HK-2 (cell line): ENCODE data around the gene LPAR5.

Experiments used
- DNase-seq: peaks from one replicate; pipeline ENCODE4 v3.0.0-alpha.2; 2018; ENCODE audit not compliant: unreplicated experiment

The LPAR5 gene

GRCh38 chr12:6638305-6638704, 2.5 kb upstream of the LPAR5 start:
- DNase-seq, result no peak

- DNase-seq, result no peak
Measured at GRCh38 chr12:6635375-6635855, 344 bp downstream of the LPAR5 start.

GRCh38 chr12:6632026-6632983, 3.5 kb downstream of the LPAR5 start:
- peak; percentile 37 for DNase-seq

- no peak for DNase-seq
Measured at GRCh38 chr12:6631549-6631961, 4.2 kb downstream of the LPAR5 start.

GRCh38 chr12:6630736-6631135, 5.0 kb downstream of the LPAR5 start:
- no peak for DNase-seq

GRCh38 chr12:6627616-6628015, 8.1 kb downstream of the LPAR5 start:
- no peak for DNase-seq

- no peak for DNase-seq
Measured at GRCh38 chr12:6626654-6627283, 9.0 kb downstream of the LPAR5 start.

GRCh38 chr12:6620885-6621274, 14.9 kb downstream of the LPAR5 start:
- DNase-seq, result no peak

GRCh38 chr12:6620137-6620884, 15.4 kb downstream of the LPAR5 start:
- no peak for DNase-seq

- no peak for DNase-seq
Measured at GRCh38 chr12:6618483-6619225, 17.1 kb downstream of the LPAR5 start.

- no peak for DNase-seq
Measured at GRCh38 chr12:6615802-6616201, 20.0 kb downstream of the LPAR5 start.

GRCh38 chr12:6614513-6615172, 21.1 kb downstream of the LPAR5 start:
- no peak for DNase-seq

GRCh38 chr12:6613776-6614512, 21.8 kb downstream of the LPAR5 start:
- peak; percentile 96 for DNase-seq

- DNase-seq, result peak; percentile 86
Measured at GRCh38 chr12:6613015-6613775, 22.6 kb downstream of the LPAR5 start.

GRCh38 chr12:6612652-6613014, 23.1 kb downstream of the LPAR5 start:
- DNase-seq, result no peak

- no peak for DNase-seq
Measured at GRCh38 chr12:6612247-6612646, 23.5 kb downstream of the LPAR5 start.

GRCh38 chr12:6608592-6609281, 27.0 kb downstream of the LPAR5 start:
- no peak for DNase-seq

- DNase-seq, result peak; percentile 72
Measured at GRCh38 chr12:6607751-6608591, 27.8 kb downstream of the LPAR5 start.
